H9 (cell line): ENCODE results near the gene SH3BGRL3. TPM values are rescaled to one million over a fixed set of nuclear protein-coding genes. Genes with fewer than 3 reads are reported as not detected.
A peak's percentile ranks its signal among the peaks of the same experiment; 100 is the strongest.
"Not testable (repeated sequence)": the region's sequence is repeated elsewhere in the genome, so short reads cannot be mapped to it uniquely, and the experiment has no call there.

Experiments used
- DNase-seq: peaks from one replicate; pipeline ENCODE4 v3.0.0-alpha.2; 2017
- H2AFZ ChIP-seq: one replicate; pipeline ENCODE4 v1.6.1; 2013; ENCODE audit warnings: mild to moderate bottlenecking, low read length, control low read depth, moderate library complexity
- H2AK5ac ChIP-seq: 2 replicates; pipeline ENCODE4 v1.6.1; 2013; ENCODE audit warnings: low read length, control low read depth, mixed read lengths; ENCODE audit not compliant: insufficient read length
- H2BK120ac ChIP-seq: one replicate; pipeline ENCODE4 v1.6.1; 2013; ENCODE audit warnings: low read depth, mild to moderate bottlenecking, low read length, control low read depth, inconsistent platforms; ENCODE audit not compliant: poor library complexity, severe bottlenecking
- H2BK12ac ChIP-seq: 2 replicates; pipeline ENCODE4 v1.6.1; 2013; ENCODE audit warnings: low read length, control low read depth, mixed read lengths, low read depth; ENCODE audit not compliant: insufficient read length
- H2BK15ac ChIP-seq: 2 replicates; pipeline ENCODE4 v1.6.1; 2013; ENCODE audit warnings: low read depth, low read length, control low read depth
- H2BK20ac ChIP-seq: one replicate; pipeline ENCODE4 v1.6.1; 2013; ENCODE audit warnings: low read depth, mild to moderate bottlenecking, low read length, control low read depth, inconsistent platforms; ENCODE audit not compliant: poor library complexity, severe bottlenecking
- H2BK5ac ChIP-seq: 2 replicates; pipeline ENCODE4 v1.6.1; 2013; ENCODE audit warnings: low read length, control low read depth, mixed read lengths; ENCODE audit not compliant: insufficient read length
- H3K14ac ChIP-seq: 2 replicates; pipeline ENCODE4 v1.6.1; 2013; ENCODE audit warnings: low read length, control low read depth; ENCODE audit not compliant: insufficient read depth
- H3K18ac ChIP-seq: 2 replicates; pipeline ENCODE4 v1.6.1; 2013; ENCODE audit warnings: low read depth, mild to moderate bottlenecking, mixed read lengths, low read length, control low read depth; ENCODE audit not compliant: insufficient read length
- H3K23ac ChIP-seq: 2 replicates; pipeline ENCODE4 v1.6.1; 2013; ENCODE audit warnings: low read length, control low read depth, mixed read lengths, low read depth; ENCODE audit not compliant: insufficient read length
- H3K23me2 ChIP-seq: 2 replicates; pipeline ENCODE4 v1.6.1; 2013; ENCODE audit warnings: low read depth, mild to moderate bottlenecking, mixed read lengths, low read length, control low read depth; ENCODE audit not compliant: insufficient read length, poor library complexity, severe bottlenecking
- H3K27ac ChIP-seq: 2 replicates; pipeline ENCODE4 v1.5.1; 2013; ENCODE audit warnings: low read length, control low read depth, mixed read lengths, low read depth; ENCODE audit not compliant: insufficient read length
- H3K27me3 ChIP-seq: 2 replicates; pipeline ENCODE4 v1.6.1; 2013; ENCODE audit warnings: low read length, control low read depth, inconsistent platforms; ENCODE audit not compliant: insufficient read depth
- H3K4ac ChIP-seq: 2 replicates; pipeline ENCODE4 v1.6.1; 2013; ENCODE audit warnings: low read depth, mild to moderate bottlenecking, control low read depth, inconsistent platforms, low read length, moderate library complexity
- H3K4me1 ChIP-seq: 2 replicates; pipeline ENCODE4 v1.6.1; 2013; ENCODE audit warnings: low read length, control low read depth, inconsistent platforms; ENCODE audit not compliant: insufficient read depth
- H3K4me2 ChIP-seq: 2 replicates; pipeline ENCODE4 v1.6.1; 2013; ENCODE audit warnings: low read length, control low read depth, mixed read lengths; ENCODE audit not compliant: insufficient read length, insufficient read depth
- H3K56ac ChIP-seq: 2 replicates; pipeline ENCODE4 v1.6.1; 2013; ENCODE audit warnings: low read depth, mild to moderate bottlenecking, mixed read lengths, low read length, control low read depth; ENCODE audit not compliant: insufficient read length
- H3K79me1 ChIP-seq: 2 replicates; pipeline ENCODE4 v1.6.1; 2013; ENCODE audit warnings: low read depth, mild to moderate bottlenecking, moderate library complexity, low read length, control low read depth, inconsistent platforms; ENCODE audit not compliant: insufficient read depth, poor library complexity, severe bottlenecking
- H3K79me2 ChIP-seq: 2 replicates; pipeline ENCODE4 v1.6.1; 2013; ENCODE audit warnings: low read length, control low read depth, inconsistent platforms; ENCODE audit not compliant: insufficient read depth
- H3K9ac ChIP-seq: 2 replicates; pipeline ENCODE4 v1.6.1; 2013; ENCODE audit warnings: low read length, control low read depth, mixed read lengths; ENCODE audit not compliant: insufficient read length; ENCODE audit errors: extremely low read depth
- H3K9me3 ChIP-seq: one replicate; pipeline ENCODE4 v1.6.1; 2013; ENCODE audit warnings: low read depth, low read length, inconsistent platforms; ENCODE audit not compliant: control insufficient read depth
- H3T11ph ChIP-seq: one replicate; pipeline ENCODE4 v1.6.1; 2013; ENCODE audit warnings: mild to moderate bottlenecking, low read length, control low read depth, inconsistent platforms
- H4K20me1 ChIP-seq: one replicate; pipeline ENCODE4 v1.6.1; 2013; ENCODE audit not compliant: control insufficient read depth, insufficient read length, insufficient read depth
- H4K5ac ChIP-seq: 2 replicates; pipeline ENCODE4 v1.6.1; 2013; ENCODE audit warnings: low read depth, mild to moderate bottlenecking, mixed read lengths, low read length, control low read depth; ENCODE audit not compliant: insufficient read length
- H4K8ac ChIP-seq: replicated peaks from 2 replicates; pipeline ENCODE4 v1.6.1; 2013; ENCODE audit warnings: low read length, control low read depth, mixed read lengths, low read depth; ENCODE audit not compliant: insufficient read length
- H4K91ac ChIP-seq: 2 replicates; pipeline ENCODE4 v1.6.1; 2013; ENCODE audit warnings: low read depth, mild to moderate bottlenecking, moderate library complexity, mixed read lengths, low read length, control low read depth; ENCODE audit not compliant: insufficient read length
- H3K27ac Mint-ChIP-seq, 3 experiments: 2 replicates in 2 of 3; 3 replicates in 1 of 3; pipeline ENCODE4 v1.8.0; 2020 to 2021; ENCODE audit warnings: mixed read lengths in 3 of 3, mild to moderate bottlenecking in 1 of 3, moderate library complexity in 1 of 3
- H3K27me3 Mint-ChIP-seq: 2 replicates; pipeline ENCODE4 v1.8.0; 2021; ENCODE audit warnings: low read depth, mild to moderate bottlenecking, moderate library complexity, mixed read lengths
- H3K36me3 Mint-ChIP-seq, 3 experiments: 2 replicates in 2 of 3; 3 replicates in 1 of 3; pipeline ENCODE4 v1.8.0; 2020 to 2021; ENCODE audit warnings: low read depth in 3 of 3, mixed read lengths in 3 of 3; ENCODE audit not compliant: insufficient read depth in 1 of 3
- H3K4me1 Mint-ChIP-seq, 2 experiments: 2 replicates each; pipeline ENCODE4 v1.8.0; 2020; ENCODE audit warnings: mixed read lengths in 2 of 2
- H3K4me3 Mint-ChIP-seq, 2 experiments: 2 replicates in 1 of 2; 3 replicates in 1 of 2; pipeline ENCODE4 v1.8.0; 2020 to 2021; ENCODE audit warnings: mild to moderate bottlenecking in 2 of 2, mixed read lengths in 2 of 2, moderate library complexity in 1 of 2
- H3K9me3 Mint-ChIP-seq, 2 experiments: 2 replicates in 1 of 2; 3 replicates in 1 of 2; pipeline ENCODE4 v1.8.0; 2020; ENCODE audit warnings: mild to moderate bottlenecking in 2 of 2, mixed read lengths in 2 of 2, moderate library complexity in 1 of 2
- WGBS: extraction: QIAGEN DNeasy Blood & Tissue Kit; methylation state at CpG from one replicate; pipeline ENCODE4 v1.1.7; 2013; ENCODE audit warnings: missing lambda C conversion rate, low lambda C conversion rate, mixed read lengths; ENCODE audit not compliant: insufficient read length; ENCODE audit errors: extremely low coverage; 5-methylcytosine and 5-hydroxymethylcytosine counted together
- total RNA-seq: library from RNA; stranded (reverse); gene quantifications from 2 replicates; pipeline ENCODE4 v1.2.1, GENCODE V29; 2021
- TF ChIP-seq, protein P1 (sequence below): fragments of 200-600 bp; sonication (generic); conservative IDR thresholded peaks from 3 replicates; pipeline ENCODE4 v1.8.0; 2021; ENCODE audit warnings: antibody characterized with exemption, mild to moderate bottlenecking

Gene SH3BGRL3
- total RNA-seq, 1 experiment from 2014 or later = 86.3 TPM

DNA sequence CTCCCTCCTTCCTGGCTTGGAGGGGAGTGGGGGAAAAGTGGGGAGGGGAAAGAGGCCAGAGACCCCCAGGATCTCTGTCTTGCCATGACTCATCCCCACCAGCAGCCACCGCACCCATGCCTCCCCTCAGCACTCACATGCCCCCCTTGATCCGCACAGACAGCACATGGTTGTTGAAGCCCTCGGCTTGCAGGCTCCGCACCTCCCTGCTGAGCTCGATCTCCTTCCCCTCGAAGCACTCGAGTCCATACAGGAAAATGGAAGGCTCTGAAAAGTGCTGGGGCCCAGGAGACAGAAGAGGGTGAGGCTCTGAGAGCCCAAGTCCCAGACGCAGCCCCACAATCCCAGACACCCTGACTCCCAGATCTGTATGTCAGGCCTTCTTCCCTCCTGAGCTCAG, 48.7 kb downstream of the SH3BGRL3 start:
- H3K56ac ChIP-seq = no peak overlapping the region
- no peak overlapping the region for H4K5ac ChIP-seq
- no peak overlapping the region for H2AK5ac ChIP-seq
- Mint-ChIP-seq H3K27me3 (no peaks in the 10 kb centered on the region), H3K9me3 (no peaks in the 10 kb centered on the region), H3K27ac (peak overlapping the region in 2 of 3 experiments; percentile 35 to 90; a peak in 2 of 7 replicates), H3K4me3 (no peak overlapping the region), H3K4me1 (peaks cover 0 to 6% of the 10 kb centered on the region in 2 experiments; a peak in 1 of 4 replicates), H3K36me3 (peaks cover 8 to 39% (median 33%) of the 10 kb centered on the region in 3 experiments; a peak in 6 of 7 replicates)
- no peak overlapping the region for H4K91ac ChIP-seq
- TF ChIP-seq, protein P1, sequence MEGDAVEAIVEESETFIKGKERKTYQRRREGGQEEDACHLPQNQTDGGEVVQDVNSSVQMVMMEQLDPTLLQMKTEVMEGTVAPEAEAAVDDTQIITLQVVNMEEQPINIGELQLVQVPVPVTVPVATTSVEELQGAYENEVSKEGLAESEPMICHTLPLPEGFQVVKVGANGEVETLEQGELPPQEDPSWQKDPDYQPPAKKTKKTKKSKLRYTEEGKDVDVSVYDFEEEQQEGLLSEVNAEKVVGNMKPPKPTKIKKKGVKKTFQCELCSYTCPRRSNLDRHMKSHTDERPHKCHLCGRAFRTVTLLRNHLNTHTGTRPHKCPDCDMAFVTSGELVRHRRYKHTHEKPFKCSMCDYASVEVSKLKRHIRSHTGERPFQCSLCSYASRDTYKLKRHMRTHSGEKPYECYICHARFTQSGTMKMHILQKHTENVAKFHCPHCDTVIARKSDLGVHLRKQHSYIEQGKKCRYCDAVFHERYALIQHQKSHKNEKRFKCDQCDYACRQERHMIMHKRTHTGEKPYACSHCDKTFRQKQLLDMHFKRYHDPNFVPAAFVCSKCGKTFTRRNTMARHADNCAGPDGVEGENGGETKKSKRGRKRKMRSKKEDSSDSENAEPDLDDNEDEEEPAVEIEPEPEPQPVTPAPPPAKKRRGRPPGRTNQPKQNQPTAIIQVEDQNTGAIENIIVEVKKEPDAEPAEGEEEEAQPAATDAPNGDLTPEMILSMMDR = no peak
- no peak overlapping the region for H3T11ph ChIP-seq
- no peak overlapping the region for H3K4ac ChIP-seq
- no peak for DNase-seq
- no peaks in the 10 kb centered on the region for H3K23me2 ChIP-seq
- no peaks in the 10 kb centered on the region for H3K79me1 ChIP-seq
- H2BK12ac ChIP-seq = no peak overlapping the region
- H2BK5ac ChIP-seq = no peak overlapping the region
- H3K27ac ChIP-seq = no peak overlapping the region
- no peak overlapping the region for H3K4me2 ChIP-seq
- H2BK20ac ChIP-seq = no peak overlapping the region
- no peaks in the 10 kb centered on the region for H3K79me2 ChIP-seq
- no peak overlapping the region for H3K14ac ChIP-seq
- no peak overlapping the region for H2AFZ ChIP-seq
- no peak overlapping the region for H3K18ac ChIP-seq
- H3K23ac ChIP-seq = no peak overlapping the region
- H4K20me1 ChIP-seq = no peaks in the 10 kb centered on the region
- H2BK15ac ChIP-seq = no peak overlapping the region
- no peak overlapping the region for H4K8ac ChIP-seq
- H2BK120ac ChIP-seq = no peak overlapping the region
- no peaks in the 10 kb centered on the region for H3K27me3 ChIP-seq
- H3K9me3 ChIP-seq = no peaks in the 10 kb centered on the region
- WGBS = no CpG with 5 or more reads among the region's 8 CpGs
- H3K9ac ChIP-seq = no peak overlapping the region
- no peaks in the 10 kb centered on the region for H3K4me1 ChIP-seq

DNA sequence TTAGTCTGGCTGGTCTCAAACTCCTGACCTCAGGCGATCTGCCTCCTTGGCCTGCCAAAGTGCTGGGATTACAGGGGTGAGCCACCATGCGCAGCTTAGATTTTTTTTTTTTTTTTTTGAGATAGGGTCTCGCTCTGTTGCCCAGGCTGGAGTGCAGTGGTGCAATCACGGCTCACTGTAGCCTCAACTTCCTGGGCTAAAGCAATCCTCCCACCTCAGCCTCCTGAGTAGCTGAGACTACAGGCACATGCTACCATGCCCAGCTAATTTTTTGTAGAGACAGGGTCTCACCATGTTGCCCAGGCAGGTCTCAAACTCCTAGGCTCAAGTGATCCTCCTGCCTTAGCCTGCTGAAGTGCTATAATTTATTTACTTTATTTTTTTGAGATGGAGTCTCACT, 49.5 kb downstream of the SH3BGRL3 start:
- not testable (repeated sequence) for H3K27ac Mint-ChIP-seq, H4K91ac ChIP-seq, H3K79me2 ChIP-seq, H3K18ac ChIP-seq, H3K9ac ChIP-seq, H3K4me2 ChIP-seq, H2BK120ac ChIP-seq, H3K9me3 Mint-ChIP-seq, H3K4me1 ChIP-seq, H3K23me2 ChIP-seq, H3K4ac ChIP-seq, H2BK5ac ChIP-seq, H2BK12ac ChIP-seq, H3K4me1 Mint-ChIP-seq, H3K14ac ChIP-seq, H4K8ac ChIP-seq, H3K79me1 ChIP-seq, H2AFZ ChIP-seq, H3K23ac ChIP-seq, H2BK20ac ChIP-seq, H3K27me3 ChIP-seq, H3K4me3 Mint-ChIP-seq, H3K56ac ChIP-seq, H3K27me3 Mint-ChIP-seq, H3K9me3 ChIP-seq, H2AK5ac ChIP-seq, H2BK15ac ChIP-seq, DNase-seq, H4K20me1 ChIP-seq, H3K27ac ChIP-seq, H4K5ac ChIP-seq, H3T11ph ChIP-seq
- peaks cover 6 to 31% (median 30%) of the 10 kb centered on the region in 3 experiments; a peak in 6 of 7 replicates for H3K36me3 Mint-ChIP-seq
- WGBS = no CpG with 5 or more reads among the region's 4 CpGs
